ENCODE results near the gene SYT13.
"Not testable (repeated sequence)": the region's sequence is repeated elsewhere in the genome, so short reads cannot be mapped to it uniquely, and the experiment has no call there.

SYT13 gene

GRCh38 chr11:45264839-45265515 is 21.2 kb downstream of the SYT13 start:
- DNase-seq (ENCODE audit: low read depth in 1 of 2, low spot score in 1 of 2), result peak in 1 of 2 experiments; percentile 25
- in situ Hi-C loops (cut with HindIII; ENCODE audit: low pct_unique_long_range_greater_than_20kb, low sequenced_read_pairs), result no loop called here

GRCh38 chr11:45263773-45264172 is 22.4 kb downstream of the SYT13 start:
- TF ChIP-seq JUND (IDR thresholded peaks at IDR 0.05; ENCODE audit: low read depth), result no peak
- in situ Hi-C loops (cut with HindIII; ENCODE audit: low pct_unique_long_range_greater_than_20kb, low sequenced_read_pairs), result no loop called here
- no peak for DNase-seq (ENCODE audit: low read depth in 1 of 2, low spot score in 1 of 2)

More at GRCh38 chr11:45264839-45265515, 21.2 kb downstream of the SYT13 start:
- no peak for TF ChIP-seq JUND (IDR thresholded peaks at IDR 0.05; ENCODE audit: low read depth)

GRCh38 chr11:45262900-45263299 is 23.2 kb downstream of the SYT13 start:
- no peak for DNase-seq (ENCODE audit: low read depth in 1 of 2, low spot score in 1 of 2)
- no peak for TF ChIP-seq JUND (IDR thresholded peaks at IDR 0.05; ENCODE audit: low read depth)
- in situ Hi-C loops (cut with HindIII; ENCODE audit: low pct_unique_long_range_greater_than_20kb, low sequenced_read_pairs), result no loop called here

- TF ChIP-seq JUND (IDR thresholded peaks at IDR 0.05; ENCODE audit: low read depth), result no peak
- in situ Hi-C loops (cut with HindIII; ENCODE audit: low pct_unique_long_range_greater_than_20kb, low sequenced_read_pairs), result no loop called here
- DNase-seq (ENCODE audit: low read depth in 1 of 2, low spot score in 1 of 2), result no peak
Observed at GRCh38 chr11:45260071-45260470, 26.1 kb downstream of the SYT13 start.

- DNase-seq (ENCODE audit: low read depth in 1 of 2, low spot score in 1 of 2), result no peak
- in situ Hi-C loops (cut with HindIII; ENCODE audit: low pct_unique_long_range_greater_than_20kb, low sequenced_read_pairs), result no loop called here
- no peak for TF ChIP-seq JUND (IDR thresholded peaks at IDR 0.05; ENCODE audit: low read depth)
Observed at GRCh38 chr11:45259592-45259991, 26.5 kb downstream of the SYT13 start.

- DNase-seq (ENCODE audit: low read depth in 1 of 2, low spot score in 1 of 2), result no peak
- no peak for TF ChIP-seq JUND (IDR thresholded peaks at IDR 0.05; ENCODE audit: low read depth)
- in situ Hi-C loops (cut with HindIII; ENCODE audit: low pct_unique_long_range_greater_than_20kb, low sequenced_read_pairs), result no loop called here
Observed at GRCh38 chr11:45258982-45259530, 27.1 kb downstream of the SYT13 start.

GRCh38 chr11:45254070-45254469 is 32.1 kb downstream of the SYT13 start:
- no peak for TF ChIP-seq JUND (IDR thresholded peaks at IDR 0.05; ENCODE audit: low read depth)
- DNase-seq (ENCODE audit: low read depth in 1 of 2, low spot score in 1 of 2), result no peak
- in situ Hi-C loops (cut with HindIII; ENCODE audit: low pct_unique_long_range_greater_than_20kb, low sequenced_read_pairs), result no loop called here

GRCh38 chr11:45253640-45254039 is 32.5 kb downstream of the SYT13 start:
- TF ChIP-seq JUND (IDR thresholded peaks at IDR 0.05; ENCODE audit: low read depth), result no peak
- in situ Hi-C loops (cut with HindIII; ENCODE audit: low pct_unique_long_range_greater_than_20kb, low sequenced_read_pairs), result no loop called here
- no peak for DNase-seq (ENCODE audit: low read depth in 1 of 2, low spot score in 1 of 2)

- no peak for DNase-seq (ENCODE audit: low read depth in 1 of 2, low spot score in 1 of 2)
- in situ Hi-C loops (cut with HindIII; ENCODE audit: low pct_unique_long_range_greater_than_20kb, low sequenced_read_pairs), result no loop called here
- TF ChIP-seq JUND (IDR thresholded peaks at IDR 0.05; ENCODE audit: low read depth), result no peak
Observed at GRCh38 chr11:45252877-45253276, 33.3 kb downstream of the SYT13 start.

- DNase-seq (ENCODE audit: low read depth in 1 of 2, low spot score in 1 of 2), result peak; percentile 40 to 77
- TF ChIP-seq JUND (IDR thresholded peaks at IDR 0.05; ENCODE audit: low read depth), result no peak
- in situ Hi-C loops (cut with HindIII; ENCODE audit: low pct_unique_long_range_greater_than_20kb, low sequenced_read_pairs), result no loop called here
Observed at GRCh38 chr11:45252134-45252856, 33.8 kb downstream of the SYT13 start.

- TF ChIP-seq JUND (IDR thresholded peaks at IDR 0.05; ENCODE audit: low read depth), result no peak
- in situ Hi-C loops (cut with HindIII; ENCODE audit: low pct_unique_long_range_greater_than_20kb, low sequenced_read_pairs), result no loop called here
- peak in 1 of 2 experiments; percentile 23 for DNase-seq (ENCODE audit: low read depth in 1 of 2, low spot score in 1 of 2)
Observed at GRCh38 chr11:45250035-45250718, 36.0 kb downstream of the SYT13 start.

- DNase-seq (ENCODE audit: low read depth in 1 of 2, low spot score in 1 of 2); in situ Hi-C loops (cut with HindIII; ENCODE audit: low pct_unique_long_range_greater_than_20kb, low sequenced_read_pairs): not testable (repeated sequence)
Observed at GRCh38 chr11:45249372-45249771, 36.8 kb downstream of the SYT13 start.
